ENCODE results near the gene PILRA. TPM values are rescaled to one million over a fixed set of nuclear protein-coding genes. Genes with fewer than 3 reads are reported as not detected.
A peak's percentile ranks its signal among the peaks of the same experiment; 100 is the strongest.

The PILRA gene
- total and polyA plus RNA-seq, 12 donors: 3.2 to 18.9 (median 12.0) TPM

DNA sequence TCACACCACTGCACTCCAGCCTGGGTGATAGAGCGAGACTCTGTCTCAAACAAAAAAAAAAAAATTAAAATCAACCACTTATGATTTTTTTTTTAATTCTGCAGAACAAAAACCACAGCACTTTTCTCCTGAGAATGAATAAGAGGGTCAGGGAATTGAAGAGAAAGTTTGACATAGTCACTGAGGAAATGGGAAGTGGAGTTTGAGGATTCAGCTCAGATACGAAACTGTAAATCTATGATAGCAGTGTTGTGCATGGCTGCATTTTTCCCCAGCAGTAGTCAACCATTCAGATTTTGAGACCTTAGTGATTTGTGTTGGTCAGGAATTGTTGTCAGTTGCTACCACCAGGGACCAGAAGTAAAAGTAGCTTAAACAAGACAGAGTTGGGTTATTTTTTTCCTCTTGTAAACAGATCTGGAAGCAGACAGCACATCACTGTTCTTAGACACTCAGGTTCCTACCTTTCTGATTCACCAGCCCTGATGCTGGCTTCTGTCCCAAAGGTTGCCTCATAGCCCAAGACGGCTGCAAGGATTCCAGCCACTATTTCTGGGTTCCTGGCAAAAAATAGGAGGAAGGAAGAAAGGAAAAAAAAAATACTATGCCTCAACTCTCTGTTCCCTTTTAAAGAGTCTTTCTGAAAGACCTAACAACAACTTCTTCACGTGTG, 20.1 kb downstream of the PILRA start:
- no peak for TF ChIP-seq POLR2A (IDR thresholded peaks at IDR 0.05)
- TF ChIP-seq, protein P1, sequence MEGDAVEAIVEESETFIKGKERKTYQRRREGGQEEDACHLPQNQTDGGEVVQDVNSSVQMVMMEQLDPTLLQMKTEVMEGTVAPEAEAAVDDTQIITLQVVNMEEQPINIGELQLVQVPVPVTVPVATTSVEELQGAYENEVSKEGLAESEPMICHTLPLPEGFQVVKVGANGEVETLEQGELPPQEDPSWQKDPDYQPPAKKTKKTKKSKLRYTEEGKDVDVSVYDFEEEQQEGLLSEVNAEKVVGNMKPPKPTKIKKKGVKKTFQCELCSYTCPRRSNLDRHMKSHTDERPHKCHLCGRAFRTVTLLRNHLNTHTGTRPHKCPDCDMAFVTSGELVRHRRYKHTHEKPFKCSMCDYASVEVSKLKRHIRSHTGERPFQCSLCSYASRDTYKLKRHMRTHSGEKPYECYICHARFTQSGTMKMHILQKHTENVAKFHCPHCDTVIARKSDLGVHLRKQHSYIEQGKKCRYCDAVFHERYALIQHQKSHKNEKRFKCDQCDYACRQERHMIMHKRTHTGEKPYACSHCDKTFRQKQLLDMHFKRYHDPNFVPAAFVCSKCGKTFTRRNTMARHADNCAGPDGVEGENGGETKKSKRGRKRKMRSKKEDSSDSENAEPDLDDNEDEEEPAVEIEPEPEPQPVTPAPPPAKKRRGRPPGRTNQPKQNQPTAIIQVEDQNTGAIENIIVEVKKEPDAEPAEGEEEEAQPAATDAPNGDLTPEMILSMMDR (IDR thresholded peaks at IDR 0.05): no peak
- H3K27me3 ChIP-seq: no peaks in the 10 kb centered on the region

DNA sequence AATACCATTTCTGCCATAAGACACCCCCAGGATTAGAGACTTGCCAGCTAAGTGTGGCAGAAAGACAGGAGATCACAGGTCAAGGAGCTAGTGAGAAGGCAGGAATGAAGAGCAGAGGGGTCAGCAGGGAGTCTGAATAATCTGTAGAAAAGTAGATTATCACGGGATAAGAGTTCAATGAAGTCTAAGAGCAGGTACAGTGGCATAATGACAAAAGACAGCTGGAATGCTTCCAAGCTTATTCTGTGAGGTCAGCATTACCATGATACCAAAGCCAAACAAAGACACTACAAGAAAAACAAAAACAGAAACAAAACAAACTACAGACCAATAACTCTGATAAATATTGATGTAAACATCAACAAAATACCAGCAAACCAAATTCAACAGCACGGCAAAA, 20.8 kb downstream of the PILRA start:
- Histone ChIP-seq H3K4me1 (replicated peaks in 1 of 2) (peaks cover 0 to 13% of the 10 kb centered on the region in 2 donors), H3K27me3 (no peaks in the 10 kb centered on the region), H3K36me3 (replicated peaks in 1 of 2) (no peaks in the 10 kb centered on the region), H3K4me3 (no peak overlapping the region), H3K9me3 (replicated peaks in 1 of 3) (no peaks in the 10 kb centered on the region), H3K27ac (no peak overlapping the region)
- TF ChIP-seq, protein P1 (IDR thresholded peaks at IDR 0.05): no peak
- no peak for TF ChIP-seq POLR2A (IDR thresholded peaks at IDR 0.05)
- 70 to 76% (median 73%) methylated on average over 2 of the region's 2 CpGs for WGBS, 4 donors
- no peak for DNase-seq
- intact Hi-C loops (cut with DNase I): no loop called here

More for the DNA sequence above, 20.1 kb downstream of the PILRA start:
- Histone ChIP-seq H3K9me3 (replicated peaks in 1 of 3) (no peaks in the 10 kb centered on the region), H3K4me1 (replicated peaks in 1 of 2) (peaks cover 0 to 8% of the 10 kb centered on the region in 2 donors), H3K36me3 (replicated peaks in 1 of 2) (no peaks in the 10 kb centered on the region), H3K4me3 (no peak overlapping the region), H3K27ac (no peak overlapping the region)
- WGBS, 4 donors: 62 to 73% (median 69%) methylated on average over 4 of the region's 4 CpGs
- DNase-seq: peak in 1 of 7 donors; percentile 24
- intact Hi-C loops (cut with DNase I): no loop called here

DNA sequence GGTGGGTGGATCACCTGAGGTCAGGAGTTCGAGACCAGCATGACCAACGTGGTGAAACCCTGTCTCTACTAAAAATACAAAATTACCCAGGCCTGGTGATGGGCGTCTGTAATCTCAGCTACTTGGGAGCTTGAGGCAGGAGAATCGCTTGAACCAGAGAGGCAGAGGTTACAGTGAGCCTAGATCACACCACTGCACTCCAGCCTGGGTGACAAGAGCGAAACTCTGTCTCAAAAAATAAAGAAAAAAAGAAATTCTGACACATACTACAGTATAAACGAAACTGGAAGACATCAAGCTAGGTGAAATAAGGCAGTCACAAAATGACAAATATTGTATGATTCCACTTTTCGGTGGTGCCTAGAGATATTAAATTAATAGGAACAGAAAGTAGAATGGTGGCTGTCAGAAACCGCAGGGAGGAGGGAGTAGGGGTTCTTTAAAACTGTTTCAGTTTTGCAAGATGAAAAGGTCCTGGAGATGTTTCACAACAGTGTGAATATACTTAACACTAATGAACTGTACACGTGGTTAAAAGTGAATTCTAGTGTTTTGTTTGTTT, 23.2 kb downstream of the PILRA start:
- intact Hi-C loops (cut with DNase I): no loop called here
- DNase-seq: no peak
- Histone ChIP-seq H3K27me3 (no peaks in the 10 kb centered on the region), H3K36me3 (replicated peaks in 1 of 2) (no peaks in the 10 kb centered on the region), H3K4me3 (no peak overlapping the region), H3K9me3 (replicated peaks in 1 of 3) (no peaks in the 10 kb centered on the region), H3K4me1 (replicated peaks in 1 of 2) (peaks cover 12 to 22% of the 10 kb centered on the region in 2 donors), H3K27ac (no peak overlapping the region)
- 64 to 73% (median 69%) methylated on average over 9 of the region's 9 CpGs for WGBS, 4 donors
- TF ChIP-seq, protein P1 (IDR thresholded peaks at IDR 0.05): no peak
- no peak for TF ChIP-seq POLR2A (IDR thresholded peaks at IDR 0.05)

DNA sequence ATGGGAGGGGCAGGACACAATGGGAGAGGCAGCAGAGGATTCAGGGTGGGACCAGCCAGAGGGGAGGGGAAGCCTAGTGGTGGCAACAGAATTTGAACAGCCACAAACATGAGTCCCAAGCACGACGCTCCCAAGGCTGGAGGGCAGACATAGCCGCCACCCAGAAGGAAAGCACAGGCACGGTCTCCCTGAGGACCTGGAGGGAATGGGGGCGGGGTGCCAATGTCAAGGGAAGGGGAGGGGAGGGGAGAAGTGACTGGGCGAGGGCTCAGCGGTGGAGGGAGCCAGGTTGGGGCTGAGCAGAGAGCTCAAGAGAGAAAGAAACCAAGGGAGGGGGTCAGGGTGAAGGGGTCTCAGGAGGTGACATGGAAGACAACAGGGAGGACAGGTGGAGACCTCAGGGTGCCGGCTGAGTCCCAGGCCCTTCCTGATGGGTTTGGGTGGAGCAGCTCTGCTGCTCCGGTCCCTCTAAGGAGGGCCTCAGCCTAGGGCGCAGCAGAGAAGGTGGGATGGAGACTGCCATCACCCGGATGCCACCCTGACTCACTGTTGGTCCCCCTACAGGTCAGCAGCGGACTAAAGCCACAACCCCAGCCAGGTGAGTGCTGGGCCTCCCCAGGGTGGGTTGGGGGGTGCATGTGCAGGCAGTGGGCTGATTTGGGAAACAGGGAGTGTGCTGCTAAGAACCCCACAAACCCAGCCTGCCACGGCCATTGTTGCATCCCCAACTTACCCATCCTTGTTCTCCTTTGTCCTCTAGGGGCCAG, 24.2 kb downstream of the PILRA start:
- no peak for TF ChIP-seq POLR2A (IDR thresholded peaks at IDR 0.05)
- TF ChIP-seq, protein P1 (IDR thresholded peaks at IDR 0.05): no peak
- Histone ChIP-seq H3K9me3 (replicated peaks in 1 of 3) (no peaks in the 10 kb centered on the region), H3K36me3 (replicated peaks in 1 of 2) (no peaks in the 10 kb centered on the region), H3K27me3 (no peaks in the 10 kb centered on the region), H3K4me3 (no peak overlapping the region), H3K4me1 (replicated peaks in 1 of 2) (peaks cover 12 to 22% of the 10 kb centered on the region in 2 donors), H3K27ac (no peak overlapping the region)
- no peak for DNase-seq
- WGBS, 4 donors: 72 to 77% (median 73%) methylated on average over 10 to 13 of the region's 13 CpGs
- intact Hi-C loops (cut with DNase I): no loop called here

Measured in adrenal gland (tissue), 12 donors.